Uterus (tissue), 2 donors: ENCODE measurements around the gene RAB10.

Source experiments
- POLR2A ChIP-seq, 2 donors: fragments of 450-650 bp; IDR thresholded peaks; one replicate each; pipeline ENCODE4 v1.6.1; 2016; ENCODE audit warnings: antibody characterized with exemption in 2 of 2, mild to moderate bottlenecking in 1 of 2, moderate library complexity in 1 of 2
- TF ChIP-seq, protein P1 (sequence below), 4 experiments: fragments of 200-600 bp in 2 of 4; fragments of 450-650 bp in 2 of 4; sonication (generic) in 2 of 4; IDR thresholded peaks; one replicate each; pipeline ENCODE4 v1.5.1; 2016 to 2019; ENCODE audit warnings: antibody characterized with exemption in 4 of 4, mild to moderate bottlenecking in 2 of 4, moderate library complexity in 1 of 4

DNA sequence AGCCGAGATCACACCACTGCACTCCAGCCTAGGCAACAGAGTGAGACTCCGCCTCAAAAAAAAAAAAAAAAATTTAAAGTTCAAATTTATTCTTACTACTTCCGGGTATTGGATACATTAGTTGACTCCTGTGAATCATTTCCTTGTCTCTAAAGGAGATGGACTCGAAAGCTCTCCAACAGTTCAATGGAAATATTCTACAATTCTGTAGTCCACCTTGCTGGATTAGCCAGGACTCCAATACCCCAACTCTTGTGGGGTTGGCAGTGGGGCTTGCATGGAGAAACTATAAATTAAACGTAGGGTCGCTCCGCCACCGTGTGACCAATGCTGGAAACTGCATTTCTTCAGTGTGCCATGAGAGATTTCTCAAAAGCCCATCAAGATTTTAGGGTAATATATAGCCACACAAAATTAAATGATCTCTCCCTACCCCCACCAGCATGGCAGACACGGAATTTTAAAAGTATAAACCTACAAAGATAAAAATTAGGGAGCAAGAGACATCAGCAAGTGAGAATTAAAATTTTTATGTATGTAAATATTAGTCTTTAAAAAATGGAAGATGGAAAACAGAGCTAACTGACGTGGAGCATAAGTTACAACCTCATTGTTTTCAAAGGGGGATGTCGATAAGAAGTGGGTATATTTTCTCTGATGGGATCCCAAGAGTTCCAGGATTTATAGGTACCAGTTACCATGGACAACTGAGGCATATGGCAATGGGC, 111.2 kb downstream of the RAB10 start:
- TF ChIP-seq, protein P1, sequence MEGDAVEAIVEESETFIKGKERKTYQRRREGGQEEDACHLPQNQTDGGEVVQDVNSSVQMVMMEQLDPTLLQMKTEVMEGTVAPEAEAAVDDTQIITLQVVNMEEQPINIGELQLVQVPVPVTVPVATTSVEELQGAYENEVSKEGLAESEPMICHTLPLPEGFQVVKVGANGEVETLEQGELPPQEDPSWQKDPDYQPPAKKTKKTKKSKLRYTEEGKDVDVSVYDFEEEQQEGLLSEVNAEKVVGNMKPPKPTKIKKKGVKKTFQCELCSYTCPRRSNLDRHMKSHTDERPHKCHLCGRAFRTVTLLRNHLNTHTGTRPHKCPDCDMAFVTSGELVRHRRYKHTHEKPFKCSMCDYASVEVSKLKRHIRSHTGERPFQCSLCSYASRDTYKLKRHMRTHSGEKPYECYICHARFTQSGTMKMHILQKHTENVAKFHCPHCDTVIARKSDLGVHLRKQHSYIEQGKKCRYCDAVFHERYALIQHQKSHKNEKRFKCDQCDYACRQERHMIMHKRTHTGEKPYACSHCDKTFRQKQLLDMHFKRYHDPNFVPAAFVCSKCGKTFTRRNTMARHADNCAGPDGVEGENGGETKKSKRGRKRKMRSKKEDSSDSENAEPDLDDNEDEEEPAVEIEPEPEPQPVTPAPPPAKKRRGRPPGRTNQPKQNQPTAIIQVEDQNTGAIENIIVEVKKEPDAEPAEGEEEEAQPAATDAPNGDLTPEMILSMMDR (IDR thresholded peaks at IDR 0.05) = peak; percentile 65 to 74 (median 68)
- no peak for TF ChIP-seq POLR2A (IDR thresholded peaks at IDR 0.05)
